Kidney (tissue), 14 donors: ENCODE data around the gene POU2F1. TPM values are rescaled to one million over a fixed set of nuclear protein-coding genes. Genes with fewer than 3 reads are reported as not detected.

Experiments
- DNase-seq, 5 donors: peaks; one replicate each; pipeline ENCODE4 v3.0.0-alpha.2; 2013 to 2020
- FAIRE-seq: peaks from 2 replicates; lab custom pipeline; 2012; peaks lifted over from hg19 to GRCh38; lab: Jason Lieb, UNC
- H3K27ac ChIP-seq, 2 donors: one replicate each; pipeline ENCODE4 v1.7.0; 2013; ENCODE audit warnings: low read depth in 2 of 2, low read length in 2 of 2, inconsistent platforms in 1 of 2
- H3K27me3 ChIP-seq: one replicate; pipeline ENCODE4 v1.7.1; 2013; ENCODE audit warnings: low read length, inconsistent platforms; ENCODE audit not compliant: control insufficient read depth, insufficient read depth
- H3K36me3 ChIP-seq, 3 donors: one replicate each; pipeline versions ENCODE4 v1.7.0 to v1.7.1; 2013; ENCODE audit warnings: low read length in 3 of 3, control low read depth in 1 of 3, inconsistent platforms in 1 of 3; ENCODE audit not compliant: insufficient read depth in 3 of 3, control insufficient read depth in 2 of 3
- H3K4me1 ChIP-seq, 3 donors: one replicate each; pipeline versions ENCODE4 v1.7.0 to v1.7.1; 2013; ENCODE audit warnings: low read length in 3 of 3, inconsistent platforms in 1 of 3, low read depth in 1 of 3; ENCODE audit not compliant: control insufficient read depth in 2 of 3, insufficient read depth in 2 of 3
- H3K4me3 ChIP-seq, 3 donors: one replicate each; pipeline versions ENCODE4 v1.7.0 to v1.8.1; 2013; ENCODE audit warnings: low read length in 3 of 3, control low read depth in 1 of 3, inconsistent platforms in 1 of 3
- H3K9ac ChIP-seq, 3 donors: one replicate each; pipeline versions ENCODE4 v1.7.0 to v1.7.1; 2013; ENCODE audit warnings: low read length in 3 of 3, control low read depth in 1 of 3, inconsistent platforms in 1 of 3
- H3K9me3 ChIP-seq, 3 donors: one replicate each; pipeline versions ENCODE4 v1.7.0 to v1.7.1; 2013; ENCODE audit warnings: low read length in 3 of 3, control low read depth in 1 of 3, inconsistent platforms in 1 of 3; ENCODE audit not compliant: control insufficient read depth in 2 of 3, insufficient read depth in 1 of 3
- intact Hi-C: fragments of 100-400 bp; cut with DNase I; formaldehyde crosslinking; loops from one replicate; pipeline ENCODE4 v1.11.1; 2022
- polyA plus RNA-seq: library from polyadenylated mRNA; stranded (reverse); fragments of 350-450 nt; fragmentation: Illumina TruSeq; extraction: RNeasy Lipid Tissue Mini Kit (QIAGEN cat#74804); gene quantifications from one replicate; pipeline ENCODE4 v1.2.3, GENCODE V29; 2014; ENCODE audit warnings: low read depth, low replicate concordance; ENCODE audit not compliant: insufficient read depth
- total RNA-seq: library from RNA; stranded (reverse); fragmentation: NEBNext Ultra II Directional; extraction: Animal tissue kit (Norgen Biotek cat#: 25700); gene quantifications from one replicate; pipeline ENCODE4 v1.2.1, GENCODE V29; 2021
- TF ChIP-seq, protein P1 (sequence below): IDR thresholded peaks from 3 replicates; pipeline ENCODE4 v1.5.1; 2012; ENCODE audit warnings: mild to moderate bottlenecking, moderate library complexity, borderline replicate concordance; ENCODE audit not compliant: insufficient read depth; ENCODE audit errors: extremely low read depth
- donor health status: control.
- donor health status: control.
- donor health status: control.
- donor health status: control.
- donor health status: control.
- donor health status: DM: yes; HTN: yes; CAD: no.
- donor health status: Normal renal cell carcinoma (clear cell type).

Gene POU2F1
- total and polyA plus RNA-seq, 2 donors from 2014 or later, result 1.9 to 25.2 TPM

DNA sequence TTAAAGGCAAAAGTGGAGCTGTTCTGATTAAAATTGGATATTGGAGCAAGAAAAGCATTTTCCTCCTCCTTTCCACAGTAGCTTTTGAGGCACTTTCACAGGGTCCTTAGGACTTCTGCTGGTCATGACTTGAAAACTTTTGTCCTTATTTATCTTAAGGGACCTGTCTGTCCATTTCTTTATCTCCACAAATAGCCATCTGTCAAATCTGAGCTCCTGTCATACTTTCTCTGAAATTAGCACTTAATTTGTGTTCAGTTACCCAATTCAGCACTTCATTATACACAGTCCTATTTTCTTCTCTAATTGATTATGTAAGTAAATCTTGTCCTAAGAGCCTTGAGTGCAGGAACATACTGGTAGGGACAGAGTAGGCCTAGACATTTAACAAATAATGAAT is 9.8 kb downstream of the POU2F1 start:
- DNase-seq, result no peak
- H3K9ac ChIP-seq, result no peak overlapping the region
- H3K4me1 ChIP-seq, result peaks cover 0 to 6% (median 5%) of the 10 kb centered on the region in 3 donors
- TF ChIP-seq, protein P1, sequence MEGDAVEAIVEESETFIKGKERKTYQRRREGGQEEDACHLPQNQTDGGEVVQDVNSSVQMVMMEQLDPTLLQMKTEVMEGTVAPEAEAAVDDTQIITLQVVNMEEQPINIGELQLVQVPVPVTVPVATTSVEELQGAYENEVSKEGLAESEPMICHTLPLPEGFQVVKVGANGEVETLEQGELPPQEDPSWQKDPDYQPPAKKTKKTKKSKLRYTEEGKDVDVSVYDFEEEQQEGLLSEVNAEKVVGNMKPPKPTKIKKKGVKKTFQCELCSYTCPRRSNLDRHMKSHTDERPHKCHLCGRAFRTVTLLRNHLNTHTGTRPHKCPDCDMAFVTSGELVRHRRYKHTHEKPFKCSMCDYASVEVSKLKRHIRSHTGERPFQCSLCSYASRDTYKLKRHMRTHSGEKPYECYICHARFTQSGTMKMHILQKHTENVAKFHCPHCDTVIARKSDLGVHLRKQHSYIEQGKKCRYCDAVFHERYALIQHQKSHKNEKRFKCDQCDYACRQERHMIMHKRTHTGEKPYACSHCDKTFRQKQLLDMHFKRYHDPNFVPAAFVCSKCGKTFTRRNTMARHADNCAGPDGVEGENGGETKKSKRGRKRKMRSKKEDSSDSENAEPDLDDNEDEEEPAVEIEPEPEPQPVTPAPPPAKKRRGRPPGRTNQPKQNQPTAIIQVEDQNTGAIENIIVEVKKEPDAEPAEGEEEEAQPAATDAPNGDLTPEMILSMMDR, result no peak
- H3K36me3 ChIP-seq, result no peaks in the 10 kb centered on the region
- no peaks in the 10 kb centered on the region for H3K27me3 ChIP-seq
- no peak for FAIRE-seq
- no peaks in the 10 kb centered on the region for H3K9me3 ChIP-seq
- H3K27ac ChIP-seq, result no peak overlapping the region
- intact Hi-C loops, result no loop called here
- H3K4me3 ChIP-seq, result no peak overlapping the region

GRCh38 chr1:167231873-167232450 is 11.3 kb downstream of the POU2F1 start:
- Histone ChIP-seq H3K27me3 (no peaks in the 10 kb centered on the region), H3K4me1 (peaks cover 0 to 6% (median 5%) of the 10 kb centered on the region in 3 donors), H3K27ac (no peak overlapping the region), H3K9ac (no peak overlapping the region), H3K4me3 (no peak overlapping the region), H3K36me3 (no peaks in the 10 kb centered on the region), H3K9me3 (no peaks in the 10 kb centered on the region)
- FAIRE-seq (no peak), DNase-seq (no peak)
- TF ChIP-seq, protein P1, result no peak
- intact Hi-C loops, result no loop called here

GRCh38 chr1:167232801-167233200 is 12.1 kb downstream of the POU2F1 start:
- intact Hi-C loops, result no loop called here
- H3K9ac ChIP-seq, result no peak overlapping the region
- TF ChIP-seq, protein P1, result no peak
- H3K27me3 ChIP-seq, result no peaks in the 10 kb centered on the region
- FAIRE-seq (no peak), DNase-seq (no peak)
- no peak overlapping the region for H3K27ac ChIP-seq
- H3K4me3 ChIP-seq, result no peak overlapping the region
- no peaks in the 10 kb centered on the region for H3K36me3 ChIP-seq
- H3K9me3 ChIP-seq, result no peaks in the 10 kb centered on the region
- H3K4me1 ChIP-seq, result peaks cover 0 to 6% (median 5%) of the 10 kb centered on the region in 3 donors

DNA sequence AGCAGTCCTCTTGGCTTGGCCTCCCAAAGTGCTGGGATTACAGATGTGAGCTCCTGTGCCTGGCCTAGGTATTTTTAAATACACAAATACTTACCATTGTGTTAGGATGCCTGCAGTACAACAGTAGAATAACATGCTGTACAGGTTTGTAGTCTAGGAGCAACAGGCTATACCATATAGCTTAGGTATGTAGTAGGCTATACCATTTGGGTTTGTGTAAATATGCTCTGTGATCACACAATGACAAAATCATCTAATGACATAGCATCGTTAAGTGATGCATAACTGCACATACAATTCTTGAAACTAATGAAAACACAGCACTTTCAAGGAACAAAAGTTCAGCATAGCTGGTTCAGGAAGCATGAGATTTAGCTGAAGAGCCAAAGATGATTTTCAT is 12.7 kb downstream of the POU2F1 start:
- DNase-seq (no peak), FAIRE-seq (no peak)
- no peak overlapping the region for H3K9ac ChIP-seq
- peaks cover 0 to 6% (median 5%) of the 10 kb centered on the region in 3 donors for H3K4me1 ChIP-seq
- no peak overlapping the region for H3K4me3 ChIP-seq
- TF ChIP-seq, protein P1, result no peak
- H3K27me3 ChIP-seq, result no peaks in the 10 kb centered on the region
- intact Hi-C loops, result no loop called here
- no peaks in the 10 kb centered on the region for H3K36me3 ChIP-seq
- no peaks in the 10 kb centered on the region for H3K9me3 ChIP-seq
- no peak overlapping the region for H3K27ac ChIP-seq
